ENCODE results near the gene OSBPL5. TPM values are rescaled to one million over a fixed set of nuclear protein-coding genes. Genes with fewer than 3 reads are reported as not detected.

OSBPL5 gene
- total RNA-seq, 2 experiments from 2014 or later, result 0.63 to 2.7 TPM

DNA sequence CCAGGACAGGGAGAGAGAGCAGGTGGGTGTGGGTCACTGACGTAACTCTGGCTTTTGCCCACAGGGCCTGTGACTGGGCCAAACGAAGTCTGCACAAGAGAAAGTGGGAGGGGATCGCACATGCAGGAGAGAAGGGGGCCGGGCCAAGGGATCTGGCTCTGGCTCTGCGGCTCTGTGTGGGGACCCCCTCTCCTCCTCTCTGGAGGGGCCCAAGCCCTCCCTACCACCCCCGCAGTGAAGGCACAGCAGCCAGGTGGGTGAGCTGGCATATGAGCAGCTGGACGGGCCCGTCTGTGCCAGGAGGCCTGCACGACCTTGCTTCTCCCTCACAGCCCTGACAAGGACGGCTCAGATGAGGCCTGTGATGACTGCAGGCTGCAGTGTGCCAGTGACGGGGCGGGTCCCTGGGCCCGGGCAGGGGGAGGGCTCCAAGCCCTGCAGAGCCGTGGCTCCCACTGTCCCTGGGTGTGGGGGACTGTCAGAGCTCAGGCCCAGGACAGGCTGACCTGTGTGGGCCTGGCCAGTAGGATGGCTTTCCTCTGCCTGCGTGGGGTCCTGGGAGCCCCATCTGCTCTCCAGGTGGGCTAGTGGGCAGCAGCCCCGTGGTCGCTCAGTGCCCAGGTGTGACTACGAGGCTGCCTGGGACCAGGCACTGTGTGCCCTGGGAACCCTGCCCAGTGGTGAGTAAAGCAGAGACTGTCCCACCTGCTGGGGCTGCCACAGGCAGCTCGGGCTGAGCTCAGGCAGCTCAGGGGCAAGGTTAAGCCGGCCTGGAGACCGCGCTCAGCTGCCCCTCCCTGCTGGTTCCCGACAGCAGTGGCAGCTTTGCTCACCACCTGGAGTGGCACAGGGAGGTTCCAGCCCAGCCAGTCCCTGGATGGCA lies 31.3 kb upstream of the OSBPL5 start:
- TF ChIP-seq EZH2phosphoT487 (IDR thresholded peaks at IDR 0.05; ENCODE audit: borderline replicate concordance, low read depth, low read length), result no peak
- TF ChIP-seq, protein P1, sequence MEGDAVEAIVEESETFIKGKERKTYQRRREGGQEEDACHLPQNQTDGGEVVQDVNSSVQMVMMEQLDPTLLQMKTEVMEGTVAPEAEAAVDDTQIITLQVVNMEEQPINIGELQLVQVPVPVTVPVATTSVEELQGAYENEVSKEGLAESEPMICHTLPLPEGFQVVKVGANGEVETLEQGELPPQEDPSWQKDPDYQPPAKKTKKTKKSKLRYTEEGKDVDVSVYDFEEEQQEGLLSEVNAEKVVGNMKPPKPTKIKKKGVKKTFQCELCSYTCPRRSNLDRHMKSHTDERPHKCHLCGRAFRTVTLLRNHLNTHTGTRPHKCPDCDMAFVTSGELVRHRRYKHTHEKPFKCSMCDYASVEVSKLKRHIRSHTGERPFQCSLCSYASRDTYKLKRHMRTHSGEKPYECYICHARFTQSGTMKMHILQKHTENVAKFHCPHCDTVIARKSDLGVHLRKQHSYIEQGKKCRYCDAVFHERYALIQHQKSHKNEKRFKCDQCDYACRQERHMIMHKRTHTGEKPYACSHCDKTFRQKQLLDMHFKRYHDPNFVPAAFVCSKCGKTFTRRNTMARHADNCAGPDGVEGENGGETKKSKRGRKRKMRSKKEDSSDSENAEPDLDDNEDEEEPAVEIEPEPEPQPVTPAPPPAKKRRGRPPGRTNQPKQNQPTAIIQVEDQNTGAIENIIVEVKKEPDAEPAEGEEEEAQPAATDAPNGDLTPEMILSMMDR (conservative IDR thresholded peaks at IDR 0.05; ENCODE audit: low read length), result no peak
- ChIA-PET POLR2A (no interaction called here), CTCF (ENCODE audit: unreplicated experiment) (no interaction called here)
- intact Hi-C loops (cut with micrococcal nuclease; ENCODE audit: unreplicated experiment), result no loop called here
- Histone ChIP-seq H3K4me1 (ENCODE audit: insufficient read depth, low read length, poor library complexity, severe bottlenecking) (no peaks in the 10 kb centered on the region), H3K36me3 (ENCODE audit: insufficient read depth, low read length) (no peaks in the 10 kb centered on the region), H2AFZ (ENCODE audit: low read length) (no peak overlapping the region), H3K4me3 (ENCODE audit: low read depth, low read length, poor library complexity, severe bottlenecking) (no peak overlapping the region), H3K9me2 (ENCODE audit: insufficient read depth, low read length) (no peaks in the 10 kb centered on the region), H3K9me3 (ENCODE audit: low read length) (no peaks in the 10 kb centered on the region), H4K20me1 (ENCODE audit: insufficient read depth, low read length) (no peaks in the 10 kb centered on the region), H3K79me2 (ENCODE audit: insufficient read depth, low read depth, low read length) (no peaks in the 10 kb centered on the region), H3K27ac (ENCODE audit: low read depth, low read length, poor library complexity, severe bottlenecking) (no peak overlapping the region), H3K4me2 (ENCODE audit: low read length) (no peak overlapping the region)
- no peak for DNase-seq (ENCODE audit: low spot score)
- BruUV-seq (replicated peaks), result no TSS peak

DNA sequence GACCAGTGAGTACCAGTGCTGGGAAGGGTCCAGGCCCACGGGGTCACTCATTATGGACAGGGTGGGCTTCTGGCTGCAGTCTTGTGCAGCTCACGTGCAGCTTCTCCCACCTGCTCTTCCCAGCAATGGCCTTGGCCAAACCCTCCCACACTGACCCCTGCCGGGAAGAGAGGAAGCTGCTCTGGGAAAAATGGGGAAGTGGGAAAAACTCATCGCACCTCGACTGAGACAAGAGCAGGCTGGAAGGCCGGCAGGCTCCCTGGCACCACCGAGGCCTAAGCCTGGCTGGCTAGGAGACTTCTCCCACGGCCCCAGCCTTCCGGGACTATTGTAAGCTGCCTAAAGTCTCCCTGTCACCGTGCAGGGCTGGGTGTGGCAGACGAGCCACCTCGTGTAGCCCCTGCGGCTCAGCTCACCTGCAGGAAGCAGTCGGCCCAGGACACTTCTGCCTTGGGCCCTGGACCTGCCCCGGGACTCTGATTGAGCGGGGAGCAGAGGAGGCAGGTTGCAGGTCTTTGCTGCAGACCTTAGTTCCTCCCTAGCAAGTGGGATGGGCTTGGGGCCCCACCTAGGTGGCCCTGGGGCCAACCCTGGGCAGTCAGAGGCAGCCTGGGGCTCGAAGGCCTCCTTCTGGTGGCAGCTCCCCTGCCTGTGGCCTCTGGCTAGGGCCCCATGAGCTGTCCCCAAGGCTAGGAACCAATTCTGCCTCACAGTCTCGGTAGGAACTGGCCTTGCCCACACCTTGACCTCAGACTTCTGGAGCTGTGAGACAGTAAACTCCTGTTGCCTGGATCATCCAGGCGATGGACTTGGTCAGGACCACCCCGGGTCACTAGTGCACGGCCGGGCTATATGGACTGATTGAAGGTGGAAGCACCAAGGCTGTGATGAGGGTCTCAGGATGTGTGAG lies 30.4 kb upstream of the OSBPL5 start:
- H3K9me2 ChIP-seq (ENCODE audit: insufficient read depth, low read length), result no peaks in the 10 kb centered on the region
- H3K4me3 ChIP-seq (ENCODE audit: low read depth, low read length, poor library complexity, severe bottlenecking), result no peak overlapping the region
- H3K36me3 ChIP-seq (ENCODE audit: insufficient read depth, low read length), result no peaks in the 10 kb centered on the region
- H3K4me1 ChIP-seq (ENCODE audit: insufficient read depth, low read length, poor library complexity, severe bottlenecking), result no peaks in the 10 kb centered on the region
- DNase-seq (ENCODE audit: low spot score), result no peak
- no peaks in the 10 kb centered on the region for H4K20me1 ChIP-seq (ENCODE audit: insufficient read depth, low read length)
- H3K27ac ChIP-seq (ENCODE audit: low read depth, low read length, poor library complexity, severe bottlenecking), result no peak overlapping the region
- H3K9me3 ChIP-seq (ENCODE audit: low read length), result no peaks in the 10 kb centered on the region
- CTCF ChIA-PET (ENCODE audit: unreplicated experiment), result no interaction called here
- POLR2A ChIA-PET, result no interaction called here
- no peaks in the 10 kb centered on the region for H3K79me2 ChIP-seq (ENCODE audit: insufficient read depth, low read depth, low read length)
- no peak for TF ChIP-seq EZH2phosphoT487 (IDR thresholded peaks at IDR 0.05; ENCODE audit: borderline replicate concordance, low read depth, low read length)
- TF ChIP-seq, protein P1 (conservative IDR thresholded peaks at IDR 0.05; ENCODE audit: low read length), result peak; percentile 32; the same call in 1 of the 2 replicates
- no peak overlapping the region for H3K4me2 ChIP-seq (ENCODE audit: low read length)
- no peak overlapping the region for H2AFZ ChIP-seq (ENCODE audit: low read length)
- intact Hi-C loops (cut with micrococcal nuclease; ENCODE audit: unreplicated experiment), result no loop called here
- BruUV-seq (replicated peaks), result no TSS peak

Data from OCI-LY7 (cell line).